LNCaP clone FGC (cell line): ENCODE measurements around the gene KRTAP1-5.
"Not testable (repeated sequence)": the region's sequence is repeated elsewhere in the genome, so short reads cannot be mapped to it uniquely, and the experiment has no call there.

Experiments
- DNase-seq: peaks from one replicate; pipeline ENCODE4 v3.0.0-alpha.2; 2011; ENCODE audit warnings: low read depth
- H3K4me3 ChIP-seq: 2 replicates; pipeline ENCODE4 v1.5.1; 2011; ENCODE audit warnings: mild to moderate bottlenecking, low read depth, low read length, control low read depth
- TF ChIP-seq, protein P1 (sequence below): IDR thresholded peaks from 2 replicates; pipeline ENCODE4 v1.5.1; 2012; ENCODE audit warnings: mild to moderate bottlenecking; ENCODE audit not compliant: control insufficient read depth, insufficient read depth; ENCODE audit errors: extremely low read depth

The KRTAP1-5 gene

DNA sequence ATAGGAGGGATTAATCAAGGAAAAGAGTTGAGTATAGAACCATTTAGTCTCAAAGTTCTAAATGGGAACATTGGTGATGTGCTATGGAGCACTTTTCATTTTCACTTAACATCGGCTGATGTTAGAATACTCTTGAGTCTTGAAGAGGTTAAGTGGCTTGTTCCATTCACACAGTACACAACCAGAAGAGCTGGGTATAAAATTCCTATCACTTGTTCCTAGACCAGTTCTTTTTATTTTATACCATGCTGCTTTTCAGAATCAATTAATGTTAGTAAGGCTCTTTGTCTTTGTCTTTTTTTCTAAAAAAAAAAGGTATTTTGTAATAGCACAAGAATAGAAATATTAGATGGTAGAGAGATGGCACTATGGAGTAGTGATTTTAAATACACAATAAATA lies 15.9 kb upstream of the KRTAP1-5 start:
- DNase-seq, result no peak
- H3K4me3 ChIP-seq, result no peak overlapping the region
- TF ChIP-seq, protein P1, sequence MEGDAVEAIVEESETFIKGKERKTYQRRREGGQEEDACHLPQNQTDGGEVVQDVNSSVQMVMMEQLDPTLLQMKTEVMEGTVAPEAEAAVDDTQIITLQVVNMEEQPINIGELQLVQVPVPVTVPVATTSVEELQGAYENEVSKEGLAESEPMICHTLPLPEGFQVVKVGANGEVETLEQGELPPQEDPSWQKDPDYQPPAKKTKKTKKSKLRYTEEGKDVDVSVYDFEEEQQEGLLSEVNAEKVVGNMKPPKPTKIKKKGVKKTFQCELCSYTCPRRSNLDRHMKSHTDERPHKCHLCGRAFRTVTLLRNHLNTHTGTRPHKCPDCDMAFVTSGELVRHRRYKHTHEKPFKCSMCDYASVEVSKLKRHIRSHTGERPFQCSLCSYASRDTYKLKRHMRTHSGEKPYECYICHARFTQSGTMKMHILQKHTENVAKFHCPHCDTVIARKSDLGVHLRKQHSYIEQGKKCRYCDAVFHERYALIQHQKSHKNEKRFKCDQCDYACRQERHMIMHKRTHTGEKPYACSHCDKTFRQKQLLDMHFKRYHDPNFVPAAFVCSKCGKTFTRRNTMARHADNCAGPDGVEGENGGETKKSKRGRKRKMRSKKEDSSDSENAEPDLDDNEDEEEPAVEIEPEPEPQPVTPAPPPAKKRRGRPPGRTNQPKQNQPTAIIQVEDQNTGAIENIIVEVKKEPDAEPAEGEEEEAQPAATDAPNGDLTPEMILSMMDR, result no peak

DNA sequence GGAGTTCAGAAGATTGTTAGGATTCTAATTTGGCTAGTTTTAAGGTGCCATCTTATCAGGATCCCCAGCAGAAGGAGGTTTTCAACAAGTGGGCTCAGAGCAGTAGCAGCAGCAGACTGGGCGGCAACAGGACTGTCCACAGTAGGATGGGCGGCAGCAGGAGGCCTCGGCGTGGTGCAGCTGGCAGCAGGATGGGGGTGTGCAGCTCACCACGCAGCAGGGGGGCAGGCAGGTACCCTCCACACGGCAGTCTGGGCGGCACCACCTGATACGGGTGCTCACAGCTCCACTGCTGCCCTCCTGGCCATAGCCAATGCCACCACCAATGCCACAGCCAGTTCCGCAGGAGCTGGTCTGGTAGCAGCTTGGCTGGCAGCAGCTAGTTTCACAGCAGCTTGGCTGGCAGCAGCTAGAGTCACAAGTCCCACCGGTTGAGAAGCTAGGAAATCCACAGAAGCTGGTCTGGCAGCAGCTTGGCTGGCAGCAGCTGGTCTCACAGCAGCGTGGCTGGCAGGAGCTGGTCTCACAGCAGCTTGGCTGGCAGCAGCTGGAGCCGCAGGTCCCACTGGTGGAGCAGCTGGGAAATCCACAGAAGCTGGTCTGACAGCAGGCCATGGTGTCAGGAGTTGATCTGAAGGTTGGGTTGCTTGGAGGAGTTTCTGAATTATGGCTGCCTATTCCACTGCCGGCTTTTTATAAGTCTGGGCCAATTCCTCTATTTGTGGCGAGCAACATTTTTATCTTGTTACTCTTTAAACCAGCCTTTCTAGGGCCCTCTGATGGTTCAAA lies 14.0 kb upstream of the KRTAP1-5 start, which contains the start of gene KRTAP1-1:
Gene KRTAP1-1, minus strand, starts transcription at position 668 of the 789 bp plus-strand sequence. Its CDS starts 53 bp downstream, at position 615.
- DNase-seq, H3K4me3 ChIP-seq: not testable (repeated sequence)

DNA sequence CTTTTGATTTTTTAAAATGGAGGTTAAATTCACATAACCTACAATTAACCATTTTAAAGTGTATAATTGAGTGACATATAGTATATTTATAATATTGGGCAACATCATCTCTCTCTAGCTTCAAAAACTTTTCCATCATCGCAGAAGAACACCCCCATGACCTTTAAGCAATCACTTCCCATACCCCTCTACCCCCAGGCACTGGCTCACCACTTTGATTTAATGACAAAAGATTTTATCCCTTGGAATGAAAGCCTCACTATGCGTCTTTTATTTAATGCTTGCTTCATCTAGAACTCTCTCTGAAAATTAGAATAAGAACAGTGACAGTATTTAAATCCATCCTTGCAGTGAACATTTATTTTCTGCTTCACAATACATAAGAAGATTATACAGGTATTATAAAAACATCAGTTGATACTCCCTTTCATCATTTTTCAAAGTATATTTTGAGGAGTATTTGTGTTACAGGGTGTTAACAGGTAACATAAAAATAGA lies 10.9 kb upstream of the KRTAP1-5 start:
- TF ChIP-seq, protein P1, result no peak
- DNase-seq, result no peak

DNA sequence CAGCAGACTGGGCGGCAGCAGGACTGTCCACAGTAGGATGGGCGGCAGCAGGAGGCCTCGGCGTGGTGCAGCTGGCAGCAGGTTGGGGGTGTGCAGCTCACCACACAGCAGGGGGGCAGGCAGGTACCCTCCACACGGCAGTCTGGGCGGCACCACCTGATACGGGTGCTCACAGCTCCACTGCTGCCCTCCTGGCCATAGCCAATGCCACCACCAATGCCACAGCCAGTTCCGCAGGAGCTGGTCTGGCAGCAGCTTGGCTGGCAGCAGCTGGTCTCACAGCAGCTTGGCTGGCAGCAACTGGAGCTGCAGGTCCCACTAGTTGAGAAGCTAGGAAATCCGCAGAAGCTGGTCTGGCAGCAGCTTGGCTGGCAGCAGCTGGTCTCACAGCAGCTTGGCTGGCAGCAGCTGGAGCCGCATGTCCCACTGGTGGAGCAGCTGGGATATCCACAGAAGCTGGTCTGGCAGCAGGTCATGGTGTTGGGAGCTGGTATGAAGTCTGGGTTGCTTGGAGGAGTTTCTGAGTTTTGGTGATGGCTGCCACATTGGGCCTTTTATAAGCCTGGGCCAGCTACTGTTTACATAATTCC lies 7.4 kb upstream of the KRTAP1-5 start, which contains the start of gene KRTAP1-3:
Gene KRTAP1-3, minus strand, starts transcription at position 529 of the 590 bp plus-strand sequence. Its CDS starts 53 bp downstream, at position 476.
- H3K4me3 ChIP-seq, DNase-seq: not testable (repeated sequence)

More for the DNA sequence above, 10.9 kb upstream of the KRTAP1-5 start:
- H3K4me3 ChIP-seq, result no peak overlapping the region

DNA sequence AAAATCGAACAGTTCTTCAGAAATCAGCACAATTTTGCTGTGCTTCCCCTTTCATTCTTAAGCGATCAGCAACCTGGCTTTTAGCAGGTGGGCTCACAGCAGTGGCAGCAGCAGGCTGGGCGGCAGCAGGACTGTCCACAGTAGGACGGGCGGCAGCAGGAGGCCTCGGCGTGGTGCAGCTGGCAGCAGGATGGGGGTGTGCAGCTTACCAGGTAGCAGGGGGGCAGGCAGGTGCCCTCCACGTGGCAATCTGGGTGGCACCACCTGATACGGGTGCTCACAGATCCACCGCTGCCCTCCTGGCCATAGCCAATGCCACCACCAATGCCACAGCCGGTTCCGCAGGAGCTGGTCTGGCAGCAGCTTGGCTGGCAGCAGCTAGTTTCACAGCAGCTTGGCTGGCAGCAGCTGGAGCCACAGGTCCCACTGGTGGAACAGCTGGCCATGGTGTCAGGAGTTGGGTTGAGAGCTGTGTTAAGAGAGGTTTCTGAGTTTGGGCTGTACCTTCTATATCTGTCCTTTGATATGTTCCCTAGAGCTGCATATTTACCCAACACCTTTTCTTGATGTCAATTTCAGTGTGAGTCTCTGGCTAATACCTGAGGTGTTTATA lies 2.7 kb upstream of the KRTAP1-5 start, which contains the start of gene KRTAP1-4:
Gene KRTAP1-4, minus strand, starts transcription at position 563 of the 613 bp plus-strand sequence. Its CDS starts 117 bp downstream, at position 446.
- no peak for DNase-seq
- TF ChIP-seq, protein P1, result no peak
- H3K4me3 ChIP-seq, result no peak within 1 kb of the TSS

DNA sequence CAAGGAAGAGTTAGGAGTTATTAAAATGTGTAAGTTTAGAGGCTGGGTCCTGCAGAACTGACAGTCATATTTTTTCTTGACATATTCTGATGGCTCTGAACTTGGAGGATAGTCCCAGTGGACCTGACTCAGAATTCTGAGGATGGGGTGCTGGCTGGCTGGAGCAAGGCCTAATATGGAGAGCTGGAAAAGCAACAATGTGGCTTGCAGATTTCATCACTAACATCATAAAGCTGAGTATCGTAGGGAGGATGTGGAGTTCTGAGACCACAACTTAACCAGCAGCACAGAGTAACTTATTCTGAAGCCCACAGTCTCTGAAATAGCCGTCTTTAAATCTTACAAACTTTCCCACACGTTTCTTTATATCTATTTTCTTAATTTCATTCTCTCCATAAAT lies 2.3 kb downstream of the KRTAP1-5 start:
- TF ChIP-seq, protein P1, result no peak
- DNase-seq, result no peak
- no peak overlapping the region for H3K4me3 ChIP-seq

DNA sequence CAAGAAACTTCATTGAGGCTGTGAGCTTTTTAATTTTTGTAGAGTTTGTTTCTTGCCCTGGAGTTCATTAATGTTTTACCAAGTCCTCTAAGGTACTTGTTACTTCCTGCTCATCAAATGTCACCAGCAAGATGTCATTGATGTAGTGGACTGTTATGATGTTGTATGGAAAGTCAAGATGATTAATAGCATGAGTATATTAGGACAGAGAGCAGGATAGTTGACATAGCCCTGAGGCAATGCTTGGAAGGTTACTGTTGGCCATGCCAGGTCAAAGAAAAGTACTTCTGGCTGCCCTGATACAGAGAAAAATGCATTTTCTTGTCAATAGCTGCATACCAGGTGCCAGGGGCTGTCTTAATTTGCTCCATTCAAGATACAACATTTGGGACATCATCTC lies 6.7 kb downstream of the KRTAP1-5 start:
- TF ChIP-seq, protein P1, result no peak
- H3K4me3 ChIP-seq, result no peak overlapping the region
- DNase-seq, result no peak
